GM19395 (cell line): Measurements from ENCODE around the gene MYO5B.

ENCODE experiments used
- ATAC-seq: cut with Tn5 transposase; IDR thresholded peaks from one replicate; pipeline ENCODE4 v1.9.1; 2021; ENCODE audit warnings: mild to moderate bottlenecking, moderate library complexity; ENCODE audit not compliant: unreplicated experiment

Gene MYO5B

GRCh38 chr18:50154420-50154819 is 40.5 kb downstream of the MYO5B start:
- no peak for ATAC-seq

GRCh38 chr18:50152900-50153299 is 42.0 kb downstream of the MYO5B start:
- ATAC-seq, result no peak

- no peak for ATAC-seq
Measured at GRCh38 chr18:50151926-50152325, 43.0 kb downstream of the MYO5B start.

- no peak for ATAC-seq
Measured at GRCh38 chr18:50144540-50144939, 50.4 kb downstream of the MYO5B start.

GRCh38 chr18:50143886-50144285 is 51.1 kb downstream of the MYO5B start:
- no peak for ATAC-seq

GRCh38 chr18:50143294-50143693 is 51.7 kb downstream of the MYO5B start:
- no peak for ATAC-seq

GRCh38 chr18:50142441-50143120 is 52.4 kb downstream of the MYO5B start:
- ATAC-seq, result no peak

- ATAC-seq, result no peak
Measured at GRCh38 chr18:50138181-50139064, 56.5 kb downstream of the MYO5B start.

GRCh38 chr18:50135903-50136302 is 59.0 kb downstream of the MYO5B start:
- ATAC-seq, result no peak

- ATAC-seq, result no peak
Measured at GRCh38 chr18:50133526-50133925, 61.4 kb downstream of the MYO5B start.

- ATAC-seq, result no peak
Measured at GRCh38 chr18:50131591-50131990, 63.4 kb downstream of the MYO5B start.

GRCh38 chr18:50128506-50129271 is 66.3 kb downstream of the MYO5B start:
- no peak for ATAC-seq

GRCh38 chr18:50127516-50128210 is 67.3 kb downstream of the MYO5B start:
- no peak for ATAC-seq

- ATAC-seq, result no peak
Measured at GRCh38 chr18:50126471-50126870, 68.5 kb downstream of the MYO5B start.

- ATAC-seq, result no peak
Measured at GRCh38 chr18:50125456-50125855, 69.5 kb downstream of the MYO5B start.

- no peak for ATAC-seq
Measured at GRCh38 chr18:50119296-50119695, 75.7 kb downstream of the MYO5B start.

GRCh38 chr18:50117863-50118262 is 77.1 kb downstream of the MYO5B start:
- no peak for ATAC-seq

- no peak for ATAC-seq
Measured at GRCh38 chr18:50115095-50115494, 79.9 kb downstream of the MYO5B start.

- no peak for ATAC-seq
Measured at GRCh38 chr18:50114448-50114847, 80.5 kb downstream of the MYO5B start.

GRCh38 chr18:50113726-50114125 is 81.2 kb downstream of the MYO5B start:
- ATAC-seq, result no peak

- no peak for ATAC-seq
Measured at GRCh38 chr18:50111398-50111797, 83.5 kb downstream of the MYO5B start.
